Stimulated activated CD8-positive, alpha-beta memory T cell treated with anti-CD3 and anti-CD28 coated beads, Interleukin-15, amount 100 ng/mL, for 24 hours (primary cell): ENCODE results near the gene ABHD3.
"Not testable (repeated sequence)": the region's sequence is repeated elsewhere in the genome, so short reads cannot be mapped to it uniquely, and the experiment has no call there.

Experiments used
- DNase-seq: peaks from one replicate; pipeline ENCODE4 v3.0.0-alpha.2; 2020; ENCODE audit warnings: low read depth

ABHD3 gene

GRCh38 chr18:21650311-21650710 lies 54.3 kb downstream of the ABHD3 start:
- DNase-seq, result no peak

- DNase-seq, result not testable (repeated sequence)
Measured at GRCh38 chr18:21640375-21640774, 64.2 kb downstream of the ABHD3 start.

- no peak for DNase-seq
Measured at GRCh38 chr18:21638822-21639221, 65.8 kb downstream of the ABHD3 start.

DNA sequence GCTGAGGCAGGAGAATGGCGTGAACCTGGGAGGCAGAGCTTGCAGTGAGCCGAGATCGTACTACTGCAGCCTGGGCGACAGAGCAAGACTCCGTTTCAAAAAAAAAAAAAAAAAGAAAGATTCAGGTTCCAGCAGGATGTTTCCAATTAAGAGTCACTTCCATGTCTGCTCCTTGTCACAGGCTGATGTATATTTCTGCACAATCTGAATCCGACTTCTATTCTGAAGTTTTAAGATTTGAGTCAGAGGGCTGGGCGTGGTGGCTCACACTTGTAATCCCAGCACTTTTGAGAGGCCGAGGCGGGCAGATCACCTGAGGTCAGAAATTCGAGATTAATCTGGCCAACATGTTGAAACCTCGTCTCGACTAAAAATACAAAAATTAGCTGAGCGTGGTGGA lies 67.8 kb downstream of the ABHD3 start:
- DNase-seq, result no peak

GRCh38 chr18:21634588-21635199 lies 69.9 kb downstream of the ABHD3 start:
- DNase-seq, result no peak

DNA sequence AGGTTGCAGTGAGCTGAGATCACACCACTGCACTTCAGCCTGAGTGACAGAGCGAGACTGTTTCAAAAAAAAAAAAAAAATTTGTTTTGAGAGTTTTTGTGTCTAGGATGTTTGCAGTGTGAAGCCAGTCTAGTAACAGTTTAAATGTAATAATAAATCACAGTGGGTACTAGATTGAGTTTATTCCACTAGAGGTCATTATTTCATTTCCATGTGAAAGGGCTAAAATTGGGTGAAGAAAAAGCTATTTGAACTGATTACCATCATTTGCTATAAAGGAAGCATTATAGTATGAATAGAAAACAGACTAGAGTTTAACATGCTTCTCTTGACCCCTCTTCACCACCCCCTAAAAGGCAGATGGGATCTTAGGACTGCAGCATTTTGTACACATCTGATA lies 72.2 kb downstream of the ABHD3 start:
- DNase-seq, result no peak

DNA sequence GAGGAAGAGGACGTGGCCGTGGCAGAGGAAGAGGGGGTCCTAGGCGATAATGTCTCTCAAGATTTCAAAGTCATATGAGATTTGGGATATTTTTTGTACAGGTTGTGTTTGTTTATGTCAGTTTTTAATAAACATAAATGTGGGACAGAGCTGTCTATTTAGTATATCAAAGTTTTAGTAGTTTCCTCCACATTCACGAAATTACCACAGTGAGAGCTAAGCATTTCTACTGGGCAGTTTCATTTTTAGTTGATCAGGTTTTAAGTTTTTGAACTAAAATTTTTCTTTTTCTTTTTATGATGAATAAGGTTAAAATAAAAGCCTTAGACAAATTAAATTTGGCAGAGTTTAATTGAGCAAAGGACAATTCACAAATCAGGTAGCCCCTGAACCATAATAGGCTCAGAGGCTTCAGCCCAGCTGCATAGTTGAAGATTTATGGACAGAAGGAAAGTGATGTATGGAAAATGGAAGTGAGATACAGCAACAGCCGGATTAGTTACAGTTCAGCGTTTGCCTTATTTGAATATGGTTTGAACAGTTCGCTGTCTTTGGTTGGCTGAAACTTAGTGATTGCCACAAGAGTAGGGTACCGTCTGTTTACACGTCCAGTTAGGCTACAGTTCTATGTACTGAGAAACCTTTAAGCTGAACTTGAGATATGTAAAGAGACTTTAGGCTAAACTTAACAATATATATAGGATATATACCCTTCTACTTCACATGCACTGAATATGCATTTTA lies 75.3 kb downstream of the ABHD3 start:
- no peak for DNase-seq

GRCh38 chr18:21621640-21622039 lies 82.9 kb downstream of the ABHD3 start:
- not testable (repeated sequence) for DNase-seq

DNA sequence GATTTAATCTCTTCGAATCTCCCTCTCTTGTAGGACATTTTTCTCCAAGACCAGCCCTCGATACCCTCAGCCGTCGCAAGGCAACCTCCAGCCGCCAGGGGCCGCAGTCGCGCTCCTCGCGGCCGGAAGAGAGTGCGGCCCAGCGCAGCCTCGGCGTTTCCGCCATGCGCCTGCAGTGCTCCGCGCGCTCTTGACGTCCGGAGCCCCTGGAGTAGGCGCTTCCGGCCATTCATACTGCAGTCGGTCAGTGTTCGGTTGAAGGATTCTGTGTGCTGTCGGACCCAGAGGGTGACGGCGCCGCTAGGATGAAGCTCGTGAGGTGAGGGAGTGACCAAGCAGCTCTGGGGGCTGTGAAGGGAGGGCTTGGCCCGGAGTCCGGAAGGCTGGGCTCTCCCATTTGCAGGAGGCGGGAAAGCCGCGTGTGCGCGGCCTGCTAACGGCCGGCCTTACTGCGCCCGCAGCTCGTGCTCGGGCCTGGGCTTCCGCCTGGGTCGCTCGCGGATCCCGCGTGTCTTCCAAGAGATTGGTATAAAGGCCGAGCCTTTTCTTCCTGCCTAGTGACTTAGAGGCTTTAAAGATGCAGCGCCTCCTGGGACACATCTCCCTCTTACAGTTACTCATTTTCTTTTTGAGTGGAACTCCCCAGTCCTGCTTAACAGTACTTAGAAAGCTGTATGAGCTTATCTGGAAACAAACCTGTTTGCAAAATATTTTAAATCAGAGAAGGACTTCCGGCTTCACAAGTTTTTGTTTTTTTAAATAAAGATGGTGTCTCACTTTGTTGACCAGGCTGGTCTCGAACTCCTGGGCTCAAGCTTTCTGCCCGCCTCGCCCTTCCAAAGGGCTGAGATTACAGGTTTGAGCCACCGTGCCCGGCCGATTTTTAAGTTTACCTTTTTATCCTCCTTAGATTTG lies 92.2 kb downstream of the ABHD3 start, which contains the start of gene SNRPD1:
Gene SNRPD1 (plus strand): TSS at position 190 of the 915 bp plus-strand sequence. CDS start 116 bp downstream, at position 306.
- DNase-seq, result peak; percentile 86

DNA sequence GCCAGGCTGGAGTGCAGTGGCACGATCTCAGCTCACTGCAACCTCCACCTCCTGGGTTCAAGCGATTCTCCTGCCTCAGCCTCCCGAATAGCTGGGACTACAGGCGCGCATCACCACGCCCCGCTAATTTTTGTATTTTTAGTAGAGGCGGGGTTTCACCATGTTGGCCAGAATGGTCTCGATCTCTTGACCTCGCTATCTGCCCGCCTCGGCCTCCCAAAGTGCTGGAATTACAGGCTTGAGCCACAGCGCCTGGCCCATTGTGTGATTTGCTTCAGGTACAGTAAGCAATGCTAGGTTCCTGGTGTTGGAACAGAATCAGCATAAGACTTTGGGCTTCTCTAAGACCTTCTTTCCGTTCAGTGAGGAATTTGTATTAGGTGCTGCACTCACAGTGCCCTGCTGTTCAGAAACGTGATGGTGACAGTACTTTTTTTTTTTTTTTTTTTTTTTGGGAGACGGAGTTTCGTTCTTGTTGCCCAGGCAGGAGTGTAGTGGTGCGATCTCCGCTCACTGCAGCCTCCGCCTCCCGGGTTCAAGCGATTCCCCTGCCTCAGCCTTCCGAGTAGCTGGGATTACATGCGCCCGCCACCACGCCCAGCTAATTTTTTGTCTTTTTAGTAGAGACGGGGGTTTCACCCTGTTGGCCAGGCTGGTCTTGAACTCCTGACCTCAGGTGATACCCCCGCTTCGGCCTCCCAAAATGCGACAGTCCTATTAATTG lies 93.0 kb downstream of the ABHD3 start:
- not testable (repeated sequence) for DNase-seq

GRCh38 chr18:21605213-21605612 lies 99.4 kb downstream of the ABHD3 start:
- no peak for DNase-seq

DNA sequence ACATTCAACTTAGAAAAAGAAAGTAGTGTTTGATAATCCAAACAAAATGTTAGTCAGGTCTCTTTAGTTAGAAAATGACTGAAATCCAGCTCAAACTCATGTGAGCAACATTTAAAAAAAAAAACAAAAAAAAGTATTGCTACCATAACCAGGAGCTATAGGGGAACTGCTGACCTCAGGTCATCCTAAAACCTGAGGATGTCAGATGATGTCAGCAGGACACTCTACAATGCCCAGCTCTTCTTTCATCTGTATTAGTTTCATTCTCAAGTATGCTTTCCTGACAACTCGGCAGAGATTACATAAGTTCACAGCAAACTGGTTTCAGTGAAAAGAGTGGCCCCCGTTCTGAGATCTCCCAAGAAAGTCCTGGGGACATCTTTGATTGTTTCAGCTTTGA lies 99.9 kb downstream of the ABHD3 start:
- DNase-seq, result no peak

GRCh38 chr18:21602299-21602587 lies 102.3 kb downstream of the ABHD3 start:
- DNase-seq, result no peak
